HG02759 (cell line): ENCODE data around the gene SPATA31C2.
"Not testable (repeated sequence)": the region's sequence is repeated elsewhere in the genome, so short reads cannot be mapped to it uniquely, and the experiment has no call there.

ENCODE experiments used
- ATAC-seq: cut with Tn5 transposase; IDR thresholded peaks from one replicate; pipeline ENCODE4 v1.9.1; 2021; ENCODE audit warnings: mild to moderate bottlenecking, moderate library complexity; ENCODE audit not compliant: unreplicated experiment

SPATA31C2 gene

GRCh38 chr9:88127700-88128300 is 10.5 kb downstream of the SPATA31C2 start:
- ATAC-seq: not testable (repeated sequence)

- not testable (repeated sequence) for ATAC-seq
These were observed 14.9 kb downstream of the SPATA31C2 start for GRCh38 chr9:88123413-88123812.

- not testable (repeated sequence) for ATAC-seq
These were observed 20.2 kb downstream of the SPATA31C2 start for GRCh38 chr9:88118121-88118520.

GRCh38 chr9:88114968-88115612 is 23.2 kb downstream of the SPATA31C2 start:
- not testable (repeated sequence) for ATAC-seq

GRCh38 chr9:88114283-88114967 is 23.9 kb downstream of the SPATA31C2 start:
- ATAC-seq: not testable (repeated sequence)

- ATAC-seq: not testable (repeated sequence)
These were observed 24.8 kb downstream of the SPATA31C2 start for GRCh38 chr9:88113156-88114130.

- ATAC-seq: no peak
These were observed 28.2 kb downstream of the SPATA31C2 start for GRCh38 chr9:88110026-88110425.

GRCh38 chr9:88108779-88109178 is 29.5 kb downstream of the SPATA31C2 start:
- no peak for ATAC-seq

- no peak for ATAC-seq
These were observed 31.8 kb downstream of the SPATA31C2 start for GRCh38 chr9:88106492-88106891.

GRCh38 chr9:88092797-88093331 is 45.4 kb downstream of the SPATA31C2 start:
- ATAC-seq: no peak

GRCh38 chr9:88090151-88090581 is 48.1 kb downstream of the SPATA31C2 start:
- ATAC-seq: no peak

- ATAC-seq: no peak
These were observed 50.4 kb downstream of the SPATA31C2 start for GRCh38 chr9:88087906-88088305.

GRCh38 chr9:88085476-88085875 is 52.8 kb downstream of the SPATA31C2 start:
- no peak for ATAC-seq

GRCh38 chr9:88084357-88085183 is 53.7 kb downstream of the SPATA31C2 start:
- ATAC-seq: no peak
